GM21786 (cell line): ENCODE data around the gene LRRC17.

Experiments
- ATAC-seq: cut with Tn5 transposase; IDR thresholded peaks from one replicate; pipeline ENCODE4 v1.9.1; 2021; ENCODE audit not compliant: unreplicated experiment

The LRRC17 gene

GRCh38 chr7:102912742-102913141, at the start of gene LRRC17:
Gene LRRC17, plus strand, starts transcription at chr7:102913000. Its CDS starts 20,914 bp downstream, at chr7:102933914.
- ATAC-seq, result no peak

- no peak for ATAC-seq
Observed at GRCh38 chr7:102864958-102865357, 47.8 kb upstream of the LRRC17 start.

- ATAC-seq, result no peak
Observed at GRCh38 chr7:102866535-102867215, 46.1 kb upstream of the LRRC17 start.

- ATAC-seq, result no peak
Observed at GRCh38 chr7:102869195-102869594, 43.6 kb upstream of the LRRC17 start.

GRCh38 chr7:102872460-102872859, 40.3 kb upstream of the LRRC17 start:
- ATAC-seq, result no peak

- ATAC-seq, result peak; percentile 14
Observed at GRCh38 chr7:102873470-102874165, 39.2 kb upstream of the LRRC17 start.

- ATAC-seq, result peak; percentile 99
Observed at GRCh38 chr7:102874166-102874829, 38.5 kb upstream of the LRRC17 start.

GRCh38 chr7:102874966-102875365, 37.8 kb upstream of the LRRC17 start:
- no peak for ATAC-seq

- ATAC-seq, result no peak
Observed at GRCh38 chr7:102875700-102876295, 37.0 kb upstream of the LRRC17 start.

GRCh38 chr7:102883098-102883860, 29.5 kb upstream of the LRRC17 start:
- no peak for ATAC-seq

- ATAC-seq, result no peak
Observed at GRCh38 chr7:102888561-102889233, 24.1 kb upstream of the LRRC17 start.

GRCh38 chr7:102889851-102890250, 22.9 kb upstream of the LRRC17 start:
- no peak for ATAC-seq

- no peak for ATAC-seq
Observed at GRCh38 chr7:102890292-102890970, 22.4 kb upstream of the LRRC17 start.

- ATAC-seq, result no peak
Observed at GRCh38 chr7:102890971-102891692, 21.7 kb upstream of the LRRC17 start.

GRCh38 chr7:102891693-102892261, 21.0 kb upstream of the LRRC17 start:
- no peak for ATAC-seq

- no peak for ATAC-seq
Observed at GRCh38 chr7:102892631-102893278, 20.0 kb upstream of the LRRC17 start.

- ATAC-seq, result no peak
Observed at GRCh38 chr7:102895602-102896001, 17.2 kb upstream of the LRRC17 start.

- ATAC-seq, result no peak
Observed at GRCh38 chr7:102896585-102896984, 16.2 kb upstream of the LRRC17 start.
